ENCODE results near the gene PLXNA2. TPM values are rescaled to one million over a fixed set of nuclear protein-coding genes. Genes with fewer than 3 reads are reported as not detected.

PLXNA2 gene
- total and polyA plus RNA-seq, 5 donors from 2014 or later, result 0.02 to 0.62 (median 0.16) TPM; not detected in 2

DNA sequence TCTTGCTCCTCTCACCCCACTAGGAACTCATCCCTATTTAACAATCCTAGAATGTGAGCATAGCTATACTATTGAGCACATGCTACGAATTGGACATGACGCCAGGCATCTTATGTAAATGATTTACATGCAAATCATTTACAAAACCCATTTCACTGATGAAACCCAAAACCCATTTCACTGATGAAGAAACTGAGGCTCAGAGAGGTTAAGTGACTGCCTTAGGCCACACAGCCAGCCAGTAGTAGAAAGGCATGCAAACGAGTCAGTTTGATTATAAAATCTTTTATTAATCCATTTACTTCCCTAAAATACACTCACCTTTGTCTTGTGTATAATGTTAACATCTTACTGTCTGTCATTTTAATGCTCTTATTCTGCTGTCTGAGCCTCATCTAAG lies 87.9 kb downstream of the PLXNA2 start:
- H3K4me1 Mint-ChIP-seq, result no peaks in the 10 kb centered on the region
- H3K36me3 Mint-ChIP-seq, result no peaks in the 10 kb centered on the region
- Histone ChIP-seq H3K27ac (ENCODE audit: insufficient read depth, low read length, poor library complexity, severe bottlenecking) (no peak overlapping the region), H3K27me3 (ENCODE audit: control insufficient read depth, insufficient read depth, low read length) (no peaks in the 10 kb centered on the region), H3K4me3 (ENCODE audit: low read depth, low read length) (no peak overlapping the region), H3K9me3 (ENCODE audit: control insufficient read depth in 2 of 2, low read length in 2 of 2) (no peaks in the 10 kb centered on the region), H3K36me3 (ENCODE audit: control insufficient read depth, insufficient read depth, low read length) (no peaks in the 10 kb centered on the region), H3K4me1 (ENCODE audit: control insufficient read depth, insufficient read depth, low read length, poor library complexity, severe bottlenecking) (no peaks in the 10 kb centered on the region)
- peaks cover 6% of the 10 kb centered on the region for H3K27me3 Mint-ChIP-seq
- DNase-seq (no peak), ATAC-seq (ENCODE audit: low read depth in 2 of 2) (no peak)
- no peak overlapping the region for H3K27ac Mint-ChIP-seq
- no peaks in the 10 kb centered on the region for H3K9me3 Mint-ChIP-seq
- H3K4me3 Mint-ChIP-seq, result no peak overlapping the region

DNA sequence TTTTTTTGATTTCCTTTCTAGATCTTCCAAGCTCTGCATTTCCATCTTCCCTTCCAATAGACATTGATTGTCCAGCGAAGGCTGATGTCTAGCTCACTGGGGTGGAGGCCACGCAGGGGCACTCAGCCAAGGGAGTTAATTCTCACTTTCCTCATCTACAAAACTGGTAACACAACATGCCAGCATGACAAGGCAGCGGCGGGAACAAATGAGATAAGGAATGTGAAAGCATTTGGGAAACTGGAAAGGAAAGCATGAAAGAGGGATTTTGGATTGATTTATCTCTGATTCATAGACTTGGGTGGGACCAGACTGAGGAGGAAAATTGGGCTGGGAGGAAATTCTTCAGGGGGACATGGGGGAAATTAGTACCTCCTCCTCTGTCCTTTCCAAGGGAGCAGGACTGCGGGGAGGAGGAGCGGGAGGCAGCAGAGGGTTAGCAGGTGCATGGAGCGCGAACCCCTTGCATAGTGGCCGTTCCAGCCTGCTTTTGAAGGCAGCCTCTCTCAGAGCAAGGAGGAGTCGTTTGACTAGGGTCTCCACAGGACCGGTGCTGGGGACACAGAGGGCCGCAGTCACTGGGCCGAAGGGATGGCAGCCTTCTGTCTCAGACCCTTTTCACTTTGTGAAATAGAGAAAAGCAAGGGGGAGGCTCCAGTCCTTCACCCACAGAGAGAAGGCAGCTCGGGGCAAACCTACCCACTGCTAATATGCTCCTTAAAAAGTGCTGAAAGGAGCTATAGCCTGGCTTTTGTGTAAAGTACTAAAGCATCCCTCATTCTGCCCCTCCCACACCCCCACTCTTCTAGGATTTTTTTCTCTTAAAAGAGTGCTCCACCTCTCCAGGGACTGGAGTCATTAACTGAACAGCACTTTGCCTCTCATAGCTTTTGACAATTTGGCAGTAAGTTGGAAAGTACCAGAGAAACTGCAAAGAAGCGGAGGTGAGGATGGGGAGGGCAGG lies 89.2 kb downstream of the PLXNA2 start:
- Mint-ChIP-seq H3K27me3 (peaks cover 6% of the 10 kb centered on the region), H3K27ac (no peak overlapping the region), H3K4me3 (no peak overlapping the region), H3K4me1 (no peaks in the 10 kb centered on the region), H3K36me3 (no peaks in the 10 kb centered on the region), H3K9me3 (no peaks in the 10 kb centered on the region)
- Histone ChIP-seq H3K9me3 (ENCODE audit: control insufficient read depth in 2 of 2, low read length in 2 of 2) (no peaks in the 10 kb centered on the region), H3K36me3 (ENCODE audit: control insufficient read depth, insufficient read depth, low read length) (no peaks in the 10 kb centered on the region), H3K4me3 (ENCODE audit: low read depth, low read length) (no peak overlapping the region), H3K4me1 (ENCODE audit: control insufficient read depth, insufficient read depth, low read length, poor library complexity, severe bottlenecking) (no peaks in the 10 kb centered on the region), H3K27me3 (ENCODE audit: control insufficient read depth, insufficient read depth, low read length) (no peaks in the 10 kb centered on the region), H3K27ac (ENCODE audit: insufficient read depth, low read length, poor library complexity, severe bottlenecking) (no peak overlapping the region)
- DNase-seq (no peak), ATAC-seq (ENCODE audit: low read depth in 2 of 2) (no peak)

DNA sequence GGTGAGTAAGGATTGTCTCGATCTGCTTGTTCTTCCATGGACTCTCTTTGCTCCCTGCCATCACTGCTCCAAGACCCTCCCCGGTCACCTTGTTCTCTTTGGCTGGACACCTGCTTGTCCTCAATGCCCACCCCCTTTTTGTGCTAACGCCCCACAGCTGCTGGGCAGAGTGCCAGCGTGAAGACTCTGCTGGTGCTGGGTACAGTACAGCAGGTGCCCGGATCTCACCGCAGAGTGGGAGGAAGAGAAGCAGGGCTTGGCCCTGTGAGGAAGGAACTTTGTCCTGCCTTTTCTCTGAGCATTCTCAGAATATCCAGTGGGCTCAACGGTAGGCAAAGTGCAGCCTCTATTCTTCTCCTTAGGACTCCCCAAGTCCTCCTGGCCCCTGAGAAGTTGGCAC lies 90.1 kb downstream of the PLXNA2 start:
- Mint-ChIP-seq H3K36me3 (no peaks in the 10 kb centered on the region), H3K27ac (no peak overlapping the region), H3K4me1 (no peaks in the 10 kb centered on the region), H3K27me3 (peaks cover 6% of the 10 kb centered on the region), H3K9me3 (no peaks in the 10 kb centered on the region), H3K4me3 (no peak overlapping the region)
- no peaks in the 10 kb centered on the region for H3K27me3 ChIP-seq (ENCODE audit: control insufficient read depth, insufficient read depth, low read length)
- no peak overlapping the region for H3K27ac ChIP-seq (ENCODE audit: insufficient read depth, low read length, poor library complexity, severe bottlenecking)
- no peak overlapping the region for H3K4me3 ChIP-seq (ENCODE audit: low read depth, low read length)
- H3K36me3 ChIP-seq (ENCODE audit: control insufficient read depth, insufficient read depth, low read length), result no peaks in the 10 kb centered on the region
- ATAC-seq (ENCODE audit: low read depth in 2 of 2) (no peak), DNase-seq (no peak)
- H3K4me1 ChIP-seq (ENCODE audit: control insufficient read depth, insufficient read depth, low read length, poor library complexity, severe bottlenecking), result no peaks in the 10 kb centered on the region
- H3K9me3 ChIP-seq (ENCODE audit: control insufficient read depth in 2 of 2, low read length in 2 of 2), result no peaks in the 10 kb centered on the region

DNA sequence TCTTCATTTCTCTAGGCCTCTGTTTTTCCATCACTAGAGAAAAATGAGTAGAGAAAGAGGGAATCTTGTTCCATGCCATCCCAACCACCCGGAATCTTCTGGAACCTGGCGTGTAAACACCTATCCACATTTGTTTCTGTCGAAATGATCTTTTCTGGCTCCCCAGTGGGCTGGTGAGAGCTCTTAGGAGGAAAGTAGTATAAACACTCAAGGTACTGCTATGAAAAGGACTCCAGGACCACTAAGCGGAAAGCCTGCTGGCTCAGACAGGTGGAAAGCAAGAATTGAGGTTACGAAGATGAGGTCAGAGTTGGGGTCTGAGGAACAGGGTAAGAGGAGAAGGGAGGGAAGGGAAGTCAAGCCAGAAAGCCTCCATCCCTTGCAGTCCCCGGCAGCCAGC lies 90.8 kb downstream of the PLXNA2 start:
- Histone ChIP-seq H3K4me1 (ENCODE audit: control insufficient read depth, insufficient read depth, low read length, poor library complexity, severe bottlenecking) (no peaks in the 10 kb centered on the region), H3K27ac (ENCODE audit: insufficient read depth, low read length, poor library complexity, severe bottlenecking) (no peak overlapping the region), H3K4me3 (ENCODE audit: low read depth, low read length) (no peak overlapping the region), H3K36me3 (ENCODE audit: control insufficient read depth, insufficient read depth, low read length) (no peaks in the 10 kb centered on the region), H3K9me3 (ENCODE audit: control insufficient read depth in 2 of 2, low read length in 2 of 2) (no peaks in the 10 kb centered on the region), H3K27me3 (ENCODE audit: control insufficient read depth, insufficient read depth, low read length) (no peaks in the 10 kb centered on the region)
- Mint-ChIP-seq H3K4me1 (no peaks in the 10 kb centered on the region), H3K4me3 (no peak overlapping the region), H3K27ac (no peak overlapping the region), H3K27me3 (peaks cover 5% of the 10 kb centered on the region), H3K36me3 (no peaks in the 10 kb centered on the region), H3K9me3 (no peaks in the 10 kb centered on the region)
- ATAC-seq (ENCODE audit: low read depth in 2 of 2) (no peak), DNase-seq (no peak)

DNA sequence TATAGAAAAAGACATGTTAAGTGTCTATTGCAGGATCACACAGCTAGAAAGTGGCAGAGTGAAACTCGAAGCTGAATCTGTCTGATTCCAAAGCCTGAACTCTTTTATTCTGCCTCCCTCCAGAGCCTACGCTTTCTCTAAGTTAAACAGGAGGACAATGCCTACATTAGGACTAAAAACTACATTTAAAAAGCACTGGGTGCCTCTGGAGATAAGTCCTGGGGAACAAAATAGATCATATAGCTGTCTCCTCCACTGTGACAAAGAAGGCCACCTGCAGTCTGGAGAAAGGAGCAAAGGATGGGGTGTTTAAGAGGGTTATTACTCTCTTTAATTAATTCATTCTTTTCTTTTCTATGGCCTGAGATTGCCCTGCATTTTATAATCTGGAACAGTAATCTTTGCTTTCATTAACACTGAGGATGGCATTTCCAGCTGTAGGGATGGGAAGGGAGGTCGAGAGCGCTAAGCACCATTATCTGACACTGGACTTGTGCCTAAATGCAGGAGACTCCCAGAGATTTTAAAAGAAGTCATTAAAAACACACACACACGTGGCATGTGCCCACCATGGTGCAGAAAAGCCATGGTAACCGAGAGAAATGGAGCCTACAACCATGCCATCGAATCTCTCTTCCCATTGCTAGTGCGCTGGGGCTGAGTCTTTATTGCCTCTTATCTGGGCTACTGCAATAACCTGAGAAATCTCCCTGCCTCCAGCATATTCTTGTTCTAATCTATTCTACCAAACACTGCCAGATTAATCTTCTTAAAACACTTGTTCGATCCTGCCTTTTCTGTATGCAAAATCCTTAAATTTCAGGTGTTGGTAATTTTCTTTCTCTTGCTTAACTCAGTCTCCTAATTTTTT lies 92.2 kb downstream of the PLXNA2 start:
- Histone ChIP-seq H3K36me3 (ENCODE audit: control insufficient read depth, insufficient read depth, low read length) (no peaks in the 10 kb centered on the region), H3K4me3 (ENCODE audit: low read depth, low read length) (no peak overlapping the region), H3K9me3 (ENCODE audit: control insufficient read depth in 2 of 2, low read length in 2 of 2) (no peaks in the 10 kb centered on the region), H3K27me3 (ENCODE audit: control insufficient read depth, insufficient read depth, low read length) (no peaks in the 10 kb centered on the region), H3K27ac (ENCODE audit: insufficient read depth, low read length, poor library complexity, severe bottlenecking) (no peak overlapping the region), H3K4me1 (ENCODE audit: control insufficient read depth, insufficient read depth, low read length, poor library complexity, severe bottlenecking) (no peaks in the 10 kb centered on the region)
- Mint-ChIP-seq H3K36me3 (no peaks in the 10 kb centered on the region), H3K4me1 (no peaks in the 10 kb centered on the region), H3K4me3 (no peak overlapping the region), H3K27me3 (no peaks in the 10 kb centered on the region), H3K9me3 (no peaks in the 10 kb centered on the region), H3K27ac (no peak overlapping the region)
- ATAC-seq (ENCODE audit: low read depth in 2 of 2), result no peak
- DNase-seq, result no peak

DNA sequence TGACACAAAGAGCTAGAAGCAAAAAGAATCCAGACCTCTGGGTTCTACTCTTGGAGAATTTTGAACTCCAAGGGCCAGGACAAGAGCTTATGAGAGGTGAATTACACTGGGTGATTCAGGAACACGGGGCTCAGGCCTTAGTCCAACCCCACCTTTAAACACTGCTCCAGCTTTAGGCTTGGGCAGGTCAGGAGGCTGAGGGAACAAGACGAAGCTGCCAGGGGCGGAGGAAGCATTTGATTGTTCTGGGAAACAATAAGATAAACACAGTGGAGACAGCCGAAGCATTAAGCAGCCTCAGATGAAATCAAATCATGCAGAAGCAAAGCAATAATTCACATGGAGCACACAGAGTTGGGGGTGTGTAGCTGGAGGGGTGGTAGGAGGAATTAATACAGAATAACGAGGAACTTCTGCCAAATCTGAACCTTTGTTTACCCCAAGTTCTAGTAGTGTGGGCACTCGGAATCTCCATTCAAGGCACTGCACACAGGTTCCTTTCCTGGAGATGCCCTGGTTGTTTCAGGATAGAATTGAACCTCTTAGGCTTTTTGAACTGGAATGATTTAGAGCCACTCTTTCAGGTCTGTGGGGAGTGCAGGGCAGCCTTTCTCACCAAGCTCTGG lies 93.2 kb downstream of the PLXNA2 start:
- Mint-ChIP-seq H3K36me3 (no peaks in the 10 kb centered on the region), H3K4me1 (no peaks in the 10 kb centered on the region), H3K9me3 (no peaks in the 10 kb centered on the region), H3K27me3 (no peaks in the 10 kb centered on the region), H3K27ac (no peak overlapping the region), H3K4me3 (no peak overlapping the region)
- Histone ChIP-seq H3K4me1 (ENCODE audit: control insufficient read depth, insufficient read depth, low read length, poor library complexity, severe bottlenecking) (no peaks in the 10 kb centered on the region), H3K36me3 (ENCODE audit: control insufficient read depth, insufficient read depth, low read length) (no peaks in the 10 kb centered on the region), H3K27ac (ENCODE audit: insufficient read depth, low read length, poor library complexity, severe bottlenecking) (no peak overlapping the region), H3K27me3 (ENCODE audit: control insufficient read depth, insufficient read depth, low read length) (no peaks in the 10 kb centered on the region), H3K9me3 (ENCODE audit: control insufficient read depth in 2 of 2, low read length in 2 of 2) (no peaks in the 10 kb centered on the region), H3K4me3 (ENCODE audit: low read depth, low read length) (no peak overlapping the region)
- DNase-seq (no peak), ATAC-seq (ENCODE audit: low read depth in 2 of 2) (no peak)

DNA sequence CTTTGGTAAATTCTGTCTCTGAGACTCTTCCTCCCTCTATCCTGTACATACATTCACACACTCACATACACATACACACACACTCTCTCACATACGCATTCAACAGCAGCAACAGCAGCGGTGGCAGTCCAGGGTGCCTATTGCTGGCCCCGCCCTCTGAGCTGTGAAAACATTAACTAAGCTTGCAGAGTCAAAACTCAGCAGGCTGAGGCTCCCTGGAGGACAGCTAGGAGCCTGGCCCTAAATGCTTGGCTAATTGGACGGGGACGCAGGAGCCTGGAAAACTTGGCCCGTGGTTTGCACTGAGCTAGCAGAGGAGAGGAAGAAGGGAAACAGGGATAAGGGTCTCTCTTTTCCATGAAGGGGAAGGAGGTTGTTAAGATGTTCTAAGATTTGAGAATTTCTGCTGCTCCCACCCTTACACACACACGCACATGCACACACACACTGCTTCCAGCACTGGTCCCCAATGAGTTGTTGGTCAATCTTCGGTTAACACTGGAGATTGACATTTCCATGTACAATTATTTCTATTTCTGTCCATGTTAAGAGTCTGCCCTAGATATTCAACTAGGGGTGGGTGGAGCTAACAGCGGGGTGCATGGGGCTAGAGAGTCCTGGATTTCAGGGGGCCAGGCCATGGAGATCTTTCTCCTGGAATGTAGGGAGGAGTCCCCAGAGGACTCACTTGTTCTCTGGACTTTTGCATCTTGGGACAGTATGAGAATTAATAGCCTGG lies 94.2 kb downstream of the PLXNA2 start:
- Mint-ChIP-seq H3K4me3 (no peak overlapping the region), H3K36me3 (no peaks in the 10 kb centered on the region), H3K27me3 (no peaks in the 10 kb centered on the region), H3K9me3 (no peaks in the 10 kb centered on the region), H3K27ac (no peak overlapping the region), H3K4me1 (no peaks in the 10 kb centered on the region)
- DNase-seq, result no peak
- no peaks in the 10 kb centered on the region for H3K36me3 ChIP-seq (ENCODE audit: control insufficient read depth, insufficient read depth, low read length)
- no peaks in the 10 kb centered on the region for H3K27me3 ChIP-seq (ENCODE audit: control insufficient read depth, insufficient read depth, low read length)
- no peak overlapping the region for H3K27ac ChIP-seq (ENCODE audit: insufficient read depth, low read length, poor library complexity, severe bottlenecking)
- no peak overlapping the region for H3K4me3 ChIP-seq (ENCODE audit: low read depth, low read length)
- H3K9me3 ChIP-seq (ENCODE audit: control insufficient read depth in 2 of 2, low read length in 2 of 2), result no peaks in the 10 kb centered on the region
- no peak for ATAC-seq (ENCODE audit: low read depth in 2 of 2)
- H3K4me1 ChIP-seq (ENCODE audit: control insufficient read depth, insufficient read depth, low read length, poor library complexity, severe bottlenecking), result no peaks in the 10 kb centered on the region

Data from CD4-positive, CD25-positive, alpha-beta regulatory T cell (primary cell).